HG03095 (cell line): ENCODE measurements around the gene SFT2D3.

Experiments
- ATAC-seq: cut with Tn5 transposase; IDR thresholded peaks from one replicate; pipeline ENCODE4 v1.9.1; 2021; ENCODE audit warnings: moderate library complexity; ENCODE audit not compliant: unreplicated experiment

SFT2D3 gene

DNA sequence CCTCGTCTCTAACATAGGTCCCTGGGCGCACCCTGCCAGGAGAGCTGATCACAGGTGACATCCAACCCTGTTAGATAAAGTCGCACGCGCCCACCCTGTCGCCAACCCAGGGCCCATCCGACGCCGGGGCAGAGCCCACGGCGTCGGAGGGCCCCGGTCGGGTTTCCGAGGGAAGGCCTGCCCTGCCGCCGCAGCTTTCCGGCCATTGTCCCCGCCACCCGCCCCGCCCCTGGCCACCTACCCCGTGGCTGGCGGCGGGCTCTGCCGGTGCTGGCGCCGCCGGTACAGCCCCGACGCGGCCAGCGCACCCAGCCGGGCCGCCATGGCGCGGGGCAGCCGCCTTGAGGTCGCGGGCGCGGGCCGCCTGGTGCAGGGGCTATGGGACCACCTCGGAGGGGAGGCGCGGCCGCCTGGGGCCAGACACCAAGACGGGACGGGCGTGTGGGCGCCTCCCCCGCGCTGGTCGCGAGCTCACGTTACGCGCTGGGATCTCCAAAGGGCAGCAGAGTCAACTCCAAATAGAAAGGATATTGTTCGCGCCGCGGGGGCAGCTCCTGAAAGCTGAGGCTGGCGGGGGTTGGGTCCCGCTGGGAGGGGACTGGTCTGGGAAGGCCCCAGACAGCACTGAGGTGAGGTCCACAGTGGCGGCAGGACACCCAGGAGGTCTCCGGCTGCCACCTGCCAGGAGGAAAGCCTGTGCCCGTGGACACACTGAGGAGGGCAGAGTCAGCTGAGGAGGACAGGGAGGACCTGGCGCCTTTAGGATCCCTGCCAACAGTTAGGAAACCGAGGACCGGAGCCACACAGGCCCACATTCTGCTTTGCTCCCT, 37.0 kb upstream of the SFT2D3 start:
- no peak for ATAC-seq

DNA sequence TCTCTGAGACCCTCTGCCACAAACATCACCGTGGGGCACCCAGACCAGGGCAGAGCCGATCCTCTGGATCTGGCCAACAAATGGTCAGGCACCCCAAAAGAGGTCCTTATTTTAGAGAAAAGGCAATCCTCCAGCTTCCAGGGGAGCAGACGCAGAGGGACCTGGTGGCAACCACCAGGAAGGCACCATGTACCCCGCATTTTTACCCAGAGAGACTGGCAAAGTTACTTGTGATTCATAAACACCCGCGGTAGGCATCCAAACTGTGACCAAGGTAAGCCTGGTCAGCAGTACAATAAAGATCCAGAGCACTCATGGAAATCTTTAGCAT, 36.4 kb upstream of the SFT2D3 start:
- ATAC-seq, result no peak

DNA sequence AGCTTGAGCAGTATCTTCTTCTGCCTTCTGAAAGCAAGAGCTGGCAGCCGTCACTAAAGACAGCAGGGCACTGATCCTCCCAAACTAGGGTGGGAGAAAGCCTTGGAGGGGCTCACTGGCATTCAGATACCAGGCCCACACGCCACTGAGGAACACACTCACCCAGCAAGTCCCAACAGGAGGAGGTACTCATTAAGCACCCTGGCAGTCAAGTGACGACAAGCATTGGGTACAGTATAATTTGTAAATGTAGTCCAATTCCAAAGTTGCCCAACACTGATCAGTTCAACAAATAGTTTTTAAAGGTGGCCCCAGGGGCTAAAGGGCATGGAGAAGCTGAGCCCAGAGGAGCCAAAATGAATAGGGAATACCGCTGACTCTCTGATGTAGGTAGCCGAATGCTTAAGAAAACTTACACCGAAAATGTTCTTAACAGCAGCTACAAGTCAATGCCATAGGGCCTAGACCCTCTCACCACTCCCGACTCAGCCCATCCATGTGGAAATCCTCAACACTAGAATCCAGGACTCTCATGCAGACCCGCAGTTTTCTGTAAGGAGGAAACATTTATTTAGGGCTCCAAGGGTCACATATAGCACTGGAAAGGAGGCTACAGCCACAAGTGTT, 35.9 kb upstream of the SFT2D3 start:
- ATAC-seq, result no peak

DNA sequence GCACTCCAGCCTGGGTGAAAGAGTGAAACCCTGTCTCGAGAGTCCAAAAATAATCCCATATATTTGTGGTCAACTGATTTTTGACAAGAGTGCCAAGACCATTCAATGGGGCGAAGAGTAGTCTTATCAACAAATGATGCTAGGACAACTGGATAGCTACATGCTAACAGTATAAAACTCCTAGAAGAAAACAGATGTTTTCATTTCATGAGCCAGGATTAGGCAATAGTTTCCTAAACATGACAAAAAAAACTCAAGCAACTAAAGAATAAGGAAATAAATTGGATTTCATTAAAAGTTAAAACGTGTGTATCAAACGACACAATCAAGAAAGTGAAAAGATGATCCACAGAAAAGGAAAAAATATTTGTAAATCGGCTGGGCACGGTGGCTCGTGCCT, 32.2 kb upstream of the SFT2D3 start:
- no peak for ATAC-seq

DNA sequence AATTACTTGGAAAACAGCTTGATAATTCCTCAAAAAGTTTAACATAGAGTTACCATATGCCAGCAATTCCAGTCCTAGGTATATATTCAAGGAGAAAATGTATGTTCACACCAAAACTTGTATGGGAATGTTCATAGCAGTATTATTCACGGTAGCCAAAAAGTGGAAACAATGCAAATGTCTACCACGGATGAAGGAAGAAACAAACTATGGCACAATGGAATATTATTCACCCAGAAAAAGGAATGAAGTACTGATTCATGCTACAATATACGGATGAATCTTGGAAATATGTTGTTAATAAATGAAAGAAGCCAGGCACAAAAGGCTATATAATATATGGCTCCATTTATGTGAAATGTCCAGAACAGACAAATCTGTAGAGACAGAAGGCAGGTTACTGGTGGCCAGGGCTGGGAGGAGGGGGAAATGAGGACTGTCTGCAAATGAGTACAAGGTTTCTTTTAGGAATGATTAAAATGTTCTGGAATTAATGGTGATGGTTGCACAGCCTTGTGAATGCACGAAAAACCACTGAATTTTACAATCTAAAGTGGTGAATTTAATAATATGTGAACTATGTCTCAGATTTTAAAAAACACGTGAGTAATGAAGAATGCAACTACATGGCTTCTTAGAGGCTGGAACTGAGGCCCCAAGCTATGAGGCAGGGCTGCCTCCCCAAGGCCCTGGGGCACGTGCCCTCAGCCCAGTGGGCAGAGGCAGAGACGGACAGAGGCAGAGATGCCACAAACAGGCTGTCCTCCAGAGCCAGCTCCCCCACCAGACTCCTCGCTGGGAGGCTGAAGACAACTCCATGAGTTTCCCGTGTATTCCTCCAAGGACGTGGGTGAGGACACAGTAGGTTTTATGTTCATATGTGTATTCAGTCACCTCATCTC, 31.0 kb upstream of the SFT2D3 start:
- no peak for ATAC-seq

DNA sequence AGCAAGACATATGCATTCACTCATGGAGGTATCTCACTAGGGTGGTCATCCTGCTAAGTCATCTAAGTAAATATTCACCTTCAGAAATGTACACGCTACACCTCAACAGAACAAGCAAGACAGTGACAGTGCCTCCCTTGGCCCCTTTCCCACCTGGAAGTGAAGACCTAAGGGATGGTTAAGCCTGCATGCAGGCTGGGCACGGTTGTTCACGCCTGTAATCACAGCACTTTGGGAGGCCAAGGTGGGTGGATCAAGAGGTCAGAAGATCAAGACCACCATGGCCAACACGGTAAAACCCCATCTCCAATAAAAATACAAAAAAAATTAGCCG, 30.4 kb upstream of the SFT2D3 start:
- no peak for ATAC-seq

DNA sequence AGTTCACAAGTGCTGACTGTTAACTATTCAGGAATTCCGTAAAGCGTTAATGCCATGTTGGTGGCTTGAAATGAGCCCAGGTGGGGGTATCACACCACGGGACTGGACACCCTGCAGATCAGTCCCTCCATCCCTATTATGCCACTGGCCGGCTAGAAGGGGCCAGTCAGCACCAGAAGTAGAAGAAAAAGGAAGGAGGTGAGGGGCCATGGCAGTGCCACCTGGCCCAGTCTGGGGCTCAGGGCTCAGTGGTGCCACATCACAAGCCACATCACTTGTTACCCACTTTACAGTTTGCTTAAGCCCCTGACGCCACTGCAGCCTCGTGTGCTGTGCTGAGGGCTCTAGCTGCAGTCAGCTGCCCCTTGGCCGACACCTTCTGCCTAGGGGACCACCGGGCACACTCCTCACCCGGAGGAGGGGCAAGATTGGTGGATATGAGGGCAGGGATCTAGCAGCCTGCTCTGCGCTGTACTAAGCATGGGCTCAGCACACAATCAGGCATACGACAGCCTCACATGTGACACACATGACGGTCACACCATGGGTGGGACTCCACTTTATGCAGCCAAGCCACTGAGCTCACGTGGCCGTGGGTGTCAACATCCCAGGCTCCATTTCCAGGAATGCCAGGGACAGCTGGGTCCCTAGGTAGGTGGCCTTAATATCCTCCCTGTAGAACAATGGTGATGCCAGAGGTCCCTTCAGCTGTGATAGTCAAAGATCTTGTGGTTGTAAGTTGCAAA, 29.6 kb upstream of the SFT2D3 start:
- ATAC-seq, result no peak

DNA sequence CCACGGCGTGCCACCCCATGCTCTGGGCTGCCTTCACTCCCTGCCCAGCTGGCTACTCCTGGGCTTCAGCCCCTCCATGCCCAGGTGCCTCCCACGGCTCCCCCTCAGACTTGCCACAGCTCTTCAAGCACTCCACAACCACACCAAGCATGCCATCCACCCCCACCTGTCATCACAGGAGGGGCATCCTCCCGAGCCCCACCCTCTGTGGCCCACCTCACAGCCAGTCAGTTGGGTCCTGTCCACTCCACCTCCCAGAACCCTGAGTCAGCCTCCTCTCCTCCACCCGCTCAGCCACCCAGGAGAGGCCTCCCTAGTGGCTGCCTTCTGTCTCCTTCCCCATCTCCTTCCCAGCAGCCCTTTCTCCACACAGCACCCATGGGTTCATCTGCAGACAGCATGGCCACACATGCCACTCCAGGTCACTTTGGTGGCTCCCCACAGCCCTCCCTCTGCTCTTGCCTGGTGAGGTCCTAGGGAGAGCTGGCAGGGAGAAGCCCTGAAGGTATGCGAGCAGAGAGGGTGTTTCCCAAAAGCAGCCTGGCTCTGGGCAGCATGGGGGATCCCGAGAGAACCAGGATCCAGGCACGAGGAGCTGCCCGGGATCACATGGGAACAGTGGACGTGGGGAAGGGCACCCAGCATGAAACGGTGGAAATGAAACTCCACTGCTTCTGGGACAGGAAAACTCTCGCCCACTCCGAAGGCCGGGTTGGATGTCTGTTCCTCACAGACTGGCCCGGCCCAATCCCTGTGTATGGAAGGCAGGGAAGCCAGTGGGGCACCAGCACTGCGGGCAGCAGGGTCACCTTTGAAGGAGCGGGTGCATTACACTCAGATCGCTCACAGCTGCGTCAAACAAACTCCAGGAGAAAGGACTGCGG, 28.7 kb upstream of the SFT2D3 start:
- no peak for ATAC-seq

DNA sequence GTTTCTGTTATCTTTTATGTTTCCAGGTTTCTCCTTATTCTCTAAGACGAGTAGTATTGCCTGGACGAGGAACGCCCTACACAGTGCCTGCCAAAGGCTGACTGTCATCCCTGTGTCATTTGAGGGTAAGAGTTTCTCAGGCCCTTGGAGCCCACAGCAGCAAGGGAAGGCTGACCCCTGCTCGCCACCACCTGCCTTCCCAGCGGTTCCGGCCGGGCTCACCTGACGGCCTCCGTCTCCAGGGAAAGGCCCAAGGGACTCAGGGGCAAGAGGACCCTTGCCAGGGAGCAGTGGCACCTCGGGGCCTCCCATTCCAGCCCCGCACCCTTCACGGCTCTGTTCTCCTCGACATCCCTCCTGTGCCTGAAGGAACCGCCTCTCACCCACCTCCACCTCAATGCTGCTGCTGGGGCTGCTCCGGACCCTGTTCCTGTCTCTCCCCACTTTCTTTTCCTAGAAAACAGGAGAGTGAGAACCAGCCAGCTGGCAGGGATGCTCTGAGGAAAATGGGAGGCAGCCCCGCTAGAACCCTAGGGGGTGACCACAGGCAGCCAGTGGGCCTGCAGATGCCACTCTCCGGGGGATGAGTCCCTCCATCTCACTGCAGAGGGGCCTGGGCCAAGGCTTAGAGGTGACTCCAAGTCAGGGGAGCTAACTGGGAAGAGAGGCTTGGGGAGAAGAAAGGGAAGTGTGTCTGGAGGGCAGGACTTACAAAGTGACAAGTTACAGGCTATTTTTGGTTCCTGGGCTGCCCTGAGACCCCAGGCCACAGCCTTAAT, 27.8 kb upstream of the SFT2D3 start:
- no peak for ATAC-seq

DNA sequence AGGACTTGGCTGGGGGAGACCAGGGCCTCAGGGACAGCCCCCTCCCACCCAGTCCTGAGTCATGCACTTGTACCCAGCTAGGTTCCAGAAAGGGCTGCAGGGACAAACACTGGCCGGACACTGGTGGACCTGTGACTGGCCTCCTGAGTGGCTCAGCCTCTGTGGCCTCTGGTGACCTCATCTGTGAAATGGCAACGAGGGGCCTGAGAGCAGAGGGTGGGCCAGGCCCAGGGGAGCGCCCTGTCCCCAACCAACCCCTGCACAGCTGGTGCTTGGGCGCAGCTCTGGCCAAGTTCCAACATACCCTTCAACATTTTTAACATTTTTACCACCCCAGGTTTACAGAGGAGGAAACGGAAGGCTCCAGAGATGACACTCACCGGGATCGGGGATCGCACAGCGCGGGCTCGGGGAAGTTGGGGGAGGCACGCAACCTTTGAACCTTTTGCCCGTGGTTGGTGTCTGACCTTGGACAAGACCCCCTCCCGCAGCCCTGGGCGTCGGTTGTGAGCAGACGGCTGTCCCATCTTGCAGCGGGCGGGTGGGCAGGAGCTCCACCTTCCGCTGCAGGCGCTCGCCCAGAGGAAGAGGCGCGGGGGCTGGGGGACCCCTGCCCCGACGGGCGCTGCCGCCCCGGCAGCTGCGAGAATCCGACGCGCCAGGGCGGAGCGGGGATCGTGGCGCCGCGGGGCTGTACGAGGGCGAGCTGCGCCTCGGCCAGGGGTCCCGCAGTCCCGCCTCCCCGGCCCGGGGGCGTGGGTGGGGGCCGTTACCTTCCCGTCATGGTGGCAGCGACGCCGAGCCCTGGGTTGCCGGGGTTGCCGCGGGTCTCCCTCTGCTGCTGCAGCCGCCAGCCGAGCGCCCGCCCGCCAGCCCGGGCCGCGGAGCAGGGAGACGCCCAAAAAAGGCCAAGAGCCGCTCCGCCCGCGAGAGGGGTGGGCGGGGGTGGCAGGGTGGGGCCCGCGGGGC, 26.8 kb upstream of the SFT2D3 start:
- ATAC-seq, result no peak

DNA sequence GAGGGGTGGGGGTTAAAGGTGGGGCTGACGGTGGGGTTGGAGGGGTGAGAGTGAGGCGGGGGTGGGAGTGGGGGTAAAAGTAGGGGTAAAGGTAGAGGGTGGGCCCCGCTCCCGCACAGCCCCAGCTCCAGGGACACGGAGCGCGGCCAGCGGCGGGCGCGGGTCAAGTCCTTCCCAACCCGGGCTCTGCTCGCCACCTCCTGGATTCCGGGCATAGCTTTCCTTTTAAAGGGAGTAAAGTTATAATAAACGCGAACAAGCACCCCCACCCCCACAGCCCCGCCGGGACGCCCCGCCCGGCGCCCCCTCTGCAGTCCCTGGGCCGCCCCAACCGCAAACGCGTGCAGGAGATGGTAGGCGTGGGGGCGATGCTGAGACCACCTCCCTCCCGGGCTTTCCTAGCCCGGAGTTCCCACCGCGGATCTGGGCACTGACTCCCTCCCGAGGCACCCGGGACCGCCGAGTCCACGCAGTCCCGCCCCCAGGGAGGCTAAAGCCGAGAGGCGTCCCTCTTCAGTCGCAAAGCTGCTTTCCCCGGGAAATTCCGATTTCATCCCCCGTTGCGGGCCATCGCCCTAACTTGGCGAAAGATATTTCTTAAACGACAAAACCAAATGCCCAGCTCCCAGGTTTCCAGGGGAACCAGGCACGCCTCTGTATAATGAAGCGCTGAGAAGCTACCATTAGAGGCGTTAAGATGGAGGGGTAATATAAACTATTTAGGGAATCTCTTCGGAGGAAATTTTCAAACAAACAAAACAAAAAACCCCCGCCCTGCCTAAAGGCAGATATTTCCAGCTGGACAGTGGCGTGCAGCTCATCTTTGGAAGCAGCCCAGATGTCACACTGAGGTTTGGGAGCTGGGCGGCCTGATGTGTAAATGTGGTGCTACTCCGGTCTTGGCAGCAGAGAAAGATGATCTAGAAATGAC, 25.7 kb upstream of the SFT2D3 start, which contains the start of gene LIMS2:
LIMS2 (minus strand) TSS at position 200 of the 931 bp plus-strand sequence. CDS start 506 bp downstream, outside the sequence.
- no peak for ATAC-seq

DNA sequence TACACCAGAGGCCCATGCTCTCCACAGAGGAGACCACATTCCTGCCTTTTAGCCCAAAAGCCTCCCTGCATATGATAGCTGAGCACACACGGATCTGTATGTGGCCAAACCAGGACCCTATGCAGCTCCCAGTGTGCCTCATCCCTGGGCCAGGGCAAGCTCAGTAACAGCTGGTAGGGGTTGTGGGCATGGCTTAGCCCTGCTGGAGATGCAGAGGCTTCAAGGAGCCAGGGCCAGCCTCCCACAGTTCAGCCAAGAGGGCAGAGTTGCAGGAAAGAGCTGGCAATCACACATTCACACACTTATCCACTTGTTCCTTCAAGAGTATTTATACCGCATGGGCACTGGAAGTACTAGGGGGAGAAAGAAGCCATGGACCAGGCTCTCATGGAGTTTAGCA, 24.4 kb upstream of the SFT2D3 start:
- ATAC-seq, result no peak

DNA sequence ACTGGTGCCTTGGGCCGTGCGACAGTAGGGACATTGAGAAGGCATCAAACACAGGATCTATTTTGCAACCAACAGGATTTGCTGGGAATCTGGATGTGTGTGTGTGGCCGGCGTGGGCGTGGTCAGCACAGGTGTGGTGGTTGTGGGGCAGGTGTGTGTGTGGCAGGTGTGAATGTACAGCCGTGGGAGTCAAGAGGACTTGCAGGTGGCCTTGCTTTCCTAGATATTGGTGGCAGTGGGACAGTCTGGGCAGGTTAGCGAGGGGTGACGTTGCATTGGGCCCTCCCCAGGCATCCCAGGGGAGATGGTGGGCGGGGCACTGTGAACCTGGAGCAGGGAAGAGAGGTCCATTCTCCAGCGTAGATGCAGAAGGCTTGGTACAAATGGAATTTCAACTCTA, 22.8 kb upstream of the SFT2D3 start:
- ATAC-seq, result no peak

DNA sequence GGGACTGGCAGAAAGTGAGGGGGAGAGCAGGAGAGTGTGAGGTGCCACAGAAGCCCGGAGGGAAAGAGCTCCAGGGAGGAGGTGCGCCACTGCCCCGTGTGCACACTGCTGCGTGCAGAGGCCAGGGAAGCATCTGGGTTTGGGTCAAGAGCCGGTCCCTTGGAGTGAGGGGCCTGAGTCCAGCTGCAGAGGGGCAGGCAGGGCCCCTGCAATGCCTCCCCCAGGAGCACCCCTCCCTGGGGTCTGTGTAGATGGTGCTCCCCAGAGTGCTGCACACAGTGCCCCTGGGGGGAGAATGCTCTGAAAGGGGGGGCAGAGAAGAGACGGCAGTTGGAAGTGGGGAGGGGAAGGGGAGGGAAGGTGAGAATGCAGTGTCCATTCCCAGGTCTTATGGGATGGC, 22.3 kb upstream of the SFT2D3 start:
- ATAC-seq, result no peak

DNA sequence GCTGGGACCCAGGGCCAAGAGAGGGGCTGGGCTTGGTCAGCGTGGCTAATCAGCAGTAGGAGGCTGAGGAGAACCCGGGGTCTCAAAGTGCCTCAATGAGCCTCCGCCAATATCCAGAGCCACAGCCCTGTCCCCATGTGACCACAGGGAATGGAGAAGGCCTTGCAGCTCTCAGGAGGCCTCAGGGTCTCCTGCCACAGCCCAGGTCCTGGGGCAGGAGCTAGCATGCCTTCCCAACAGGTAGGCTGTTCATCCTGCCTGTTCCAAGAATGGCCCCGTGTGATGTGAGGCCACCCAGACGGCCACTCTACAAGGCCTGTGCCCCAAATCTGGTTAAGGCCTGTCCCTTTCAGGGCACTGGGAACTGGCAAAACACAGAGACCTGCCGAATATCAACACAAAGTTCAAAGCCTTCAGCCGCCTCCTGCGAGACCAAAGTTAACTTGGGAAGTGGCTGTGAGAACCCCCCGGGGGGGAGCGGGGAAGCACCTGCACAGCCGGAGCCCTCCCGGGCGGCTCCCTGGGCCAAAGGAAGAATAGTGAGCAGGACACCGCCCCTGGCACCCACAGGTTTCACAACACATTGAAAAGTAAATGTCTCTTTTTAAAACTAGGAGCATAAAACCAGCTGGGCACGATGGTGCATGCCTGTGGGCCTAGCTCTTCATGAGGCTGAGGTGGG, 21.5 kb upstream of the SFT2D3 start:
- no peak for ATAC-seq

DNA sequence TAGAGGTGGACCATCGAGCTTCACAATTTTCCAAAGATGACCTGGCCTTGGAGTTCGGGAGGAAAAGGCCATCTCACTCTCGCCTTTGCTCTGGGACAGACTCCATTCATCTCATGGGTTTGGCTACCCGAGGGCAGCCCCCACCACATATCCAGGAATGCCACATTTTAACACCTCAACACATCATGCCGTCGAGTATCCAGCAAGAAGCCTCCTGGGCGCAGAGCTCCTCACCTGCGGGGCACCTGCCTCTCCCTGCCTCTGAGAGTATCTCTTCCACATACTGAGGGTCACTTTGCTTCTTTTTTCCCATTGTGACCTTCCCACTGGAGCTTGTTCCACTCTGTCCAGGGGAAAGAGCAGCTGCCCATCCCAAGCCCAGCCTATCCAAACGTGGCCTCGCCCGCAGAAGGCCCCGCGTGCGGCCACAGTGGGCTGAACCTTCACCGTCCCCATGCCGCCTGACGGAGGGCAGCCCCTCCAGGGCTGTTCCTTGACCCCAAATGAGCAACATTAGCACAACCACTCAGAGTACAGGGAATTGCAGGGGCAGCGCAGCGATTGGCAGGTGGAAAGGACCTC, 20.5 kb upstream of the SFT2D3 start:
- ATAC-seq, result no peak
